Measurements from ENCODE around the gene AMBRA1.

GRCh38 chr11:46560300-46560991 lies 33.4 kb downstream of the AMBRA1 start:
- no peak for TF ChIP-seq PATZ1 (CRISPR knock-in tag; IDR thresholded peaks at IDR 0.05; ENCODE audit: borderline replicate concordance)
- TF ChIP-seq CSRNP3 (CRISPR knock-in tag; IDR thresholded peaks at IDR 0.05) = no peak
- TF ChIP-seq PPARA (CRISPR knock-in tag; IDR thresholded peaks at IDR 0.05; ENCODE audit: borderline replicate concordance) = no peak
- TF ChIP-seq ZNF565 (CRISPR knock-in tag; conservative IDR thresholded peaks at IDR 0.05; ENCODE audit: low read depth) = no peak
- TF ChIP-seq CREB5 (CRISPR knock-in tag; IDR thresholded peaks at IDR 0.05; ENCODE audit: low read depth) = no peak
- TF ChIP-seq ZC3H10 (CRISPR knock-in tag; IDR thresholded peaks at IDR 0.05) = no peak
- no peak for TF ChIP-seq TCF4 (CRISPR knock-in tag; IDR thresholded peaks at IDR 0.05; ENCODE audit: borderline replicate concordance)
- TF ChIP-seq OSR1 (CRISPR knock-in tag; IDR thresholded peaks at IDR 0.05) = no peak
- TF ChIP-seq ZFP30 (CRISPR knock-in tag; IDR thresholded peaks at IDR 0.05) = no peak
- no peak for TF ChIP-seq SNAI2 (CRISPR knock-in tag; IDR thresholded peaks at IDR 0.05)
- no peak for TF ChIP-seq RARB (CRISPR knock-in tag; IDR thresholded peaks at IDR 0.05)
- no peak for TF ChIP-seq GLIS3 (CRISPR knock-in tag; IDR thresholded peaks at IDR 0.05)
- no peak for TF ChIP-seq ARNTL (CRISPR knock-in tag; IDR thresholded peaks at IDR 0.05; ENCODE audit: borderline replicate concordance, low read depth)
- TF ChIP-seq CSDC2 (CRISPR knock-in tag; IDR thresholded peaks at IDR 0.05) = no peak

Measured in SK-N-SH treated with all-trans-retinoic acid at 6 μM for 48 hours (cell line).